Measurements from ENCODE around the gene DAB1. TPM values are rescaled to one million over a fixed set of nuclear protein-coding genes. Genes with fewer than 3 reads are reported as not detected.

The DAB1 gene
- total and polyA plus RNA-seq, 7 donors, result under 0.01 to 1.1 (median 0.75) TPM; not detected in 1

- H3K9me3 ChIP-seq, result no peaks in the 10 kb centered on the region
- H3K4me3 ChIP-seq, result no peak overlapping the region
- TF ChIP-seq POLR2AphosphoS5 (IDR thresholded peaks at IDR 0.05) (no peak), CTCF (IDR thresholded peaks at IDR 0.05) (no peak), EP300 (IDR thresholded peaks at IDR 0.05) (no peak), POLR2A (IDR thresholded peaks at IDR 0.05) (no peak)
- no peak overlapping the region for H3K27ac ChIP-seq
- H3K27me3 ChIP-seq, result no peaks in the 10 kb centered on the region
- no peaks in the 10 kb centered on the region for H3K4me1 ChIP-seq
- intact Hi-C loops (cut with DNase I), result no loop called here
- no peaks in the 10 kb centered on the region for H3K36me3 ChIP-seq
- WGBS, 2 donors, result 74 to 84% methylated on average over 2 of the region's 2 CpGs
- no peak for DNase-seq
Measured at GRCh38 chr1:56985857-56986256, 438.0 kb downstream of the DAB1 start.

DNA sequence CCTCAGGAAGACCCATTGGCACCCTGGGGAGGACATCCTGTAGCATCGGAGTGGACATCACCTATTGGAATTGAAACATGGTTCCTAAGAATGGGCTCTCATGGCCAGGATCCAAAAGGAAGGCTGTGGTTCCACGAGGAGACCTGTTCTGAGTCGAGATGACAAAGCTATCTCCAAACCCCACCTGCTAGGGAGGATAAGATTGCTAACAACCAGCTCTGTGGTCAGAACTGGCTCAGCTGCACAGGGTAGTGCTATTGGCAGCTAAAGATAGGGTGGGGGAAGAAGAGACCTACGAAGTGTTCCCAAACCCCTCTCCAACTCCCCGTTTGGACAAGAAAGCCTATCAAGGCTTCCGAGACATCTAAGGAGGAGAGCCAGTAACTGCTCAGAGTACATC, 440.4 kb downstream of the DAB1 start:
- no peaks in the 10 kb centered on the region for H3K36me3 ChIP-seq
- no peaks in the 10 kb centered on the region for H3K27me3 ChIP-seq
- H3K9me3 ChIP-seq, result no peaks in the 10 kb centered on the region
- no peak overlapping the region for H3K4me3 ChIP-seq
- no peaks in the 10 kb centered on the region for H3K4me1 ChIP-seq
- DNase-seq, result no peak
- WGBS, 2 donors, result 66 to 67% methylated on average over 6 of the region's 6 CpGs
- intact Hi-C loops (cut with DNase I), result no loop called here
- no peak overlapping the region for H3K27ac ChIP-seq
- no peak for TF ChIP-seq EP300 (IDR thresholded peaks at IDR 0.05)

DNA sequence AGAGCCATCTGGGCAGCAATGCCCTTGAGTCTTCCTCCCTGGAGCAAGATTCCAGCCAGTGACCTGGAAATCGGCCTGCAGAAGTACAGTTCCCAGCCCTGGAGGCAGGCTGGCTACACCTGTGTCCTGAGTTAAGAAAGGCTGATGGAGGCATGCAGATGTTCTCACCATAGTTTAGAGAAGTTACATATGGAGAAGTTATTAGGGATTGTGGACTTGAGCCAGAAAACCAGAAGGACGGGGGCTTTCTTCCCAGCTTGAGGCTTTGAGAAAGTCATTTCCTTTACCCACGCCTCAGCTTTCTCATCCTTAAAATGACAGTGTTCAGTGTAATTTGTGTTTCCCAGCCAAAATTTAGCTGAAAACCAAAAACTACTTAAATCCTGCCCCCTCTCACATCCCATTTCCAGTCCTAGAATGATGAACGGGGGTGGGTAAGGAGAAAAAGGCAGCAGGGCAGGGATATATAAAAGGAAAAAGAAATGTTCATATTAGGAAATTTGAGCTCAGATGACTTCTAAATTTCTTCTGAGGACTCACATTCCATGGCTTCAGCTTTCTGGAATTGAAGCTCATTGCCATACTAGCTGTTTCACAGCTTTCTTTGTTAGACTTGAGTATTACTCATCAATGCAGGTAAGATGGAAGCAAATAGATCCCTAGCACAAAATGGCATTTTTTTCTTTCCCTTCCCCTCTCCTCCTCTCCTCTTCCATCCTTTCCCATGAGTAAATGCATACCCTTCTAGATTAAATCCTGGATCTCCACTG, 443.7 kb downstream of the DAB1 start:
- no peak for DNase-seq
- H3K9me3 ChIP-seq, result no peaks in the 10 kb centered on the region
- TF ChIP-seq POLR2A (IDR thresholded peaks at IDR 0.05) (no peak), CTCF (IDR thresholded peaks at IDR 0.05) (no peak), POLR2AphosphoS5 (IDR thresholded peaks at IDR 0.05) (no peak), EP300 (IDR thresholded peaks at IDR 0.05) (no peak)
- no peaks in the 10 kb centered on the region for H3K36me3 ChIP-seq
- H3K4me1 ChIP-seq, result no peaks in the 10 kb centered on the region
- intact Hi-C loops (cut with DNase I), result no loop called here
- 45 to 51% methylated on average over 4 of the region's 4 CpGs for WGBS, 2 donors
- no peaks in the 10 kb centered on the region for H3K27me3 ChIP-seq
- no peak overlapping the region for H3K4me3 ChIP-seq
- H3K27ac ChIP-seq, result no peak overlapping the region

- H3K27me3 ChIP-seq, result no peaks in the 10 kb centered on the region
- H3K4me3 ChIP-seq, result no peak overlapping the region
- DNase-seq, result no peak
- no peak overlapping the region for H3K27ac ChIP-seq
- no peaks in the 10 kb centered on the region for H3K36me3 ChIP-seq
- WGBS, 2 donors, result 74 to 87% methylated on average over 5 of the region's 5 CpGs
- H3K9me3 ChIP-seq, result no peaks in the 10 kb centered on the region
- TF ChIP-seq POLR2A (IDR thresholded peaks at IDR 0.05) (no peak), EP300 (IDR thresholded peaks at IDR 0.05) (no peak), POLR2AphosphoS5 (IDR thresholded peaks at IDR 0.05) (no peak), CTCF (IDR thresholded peaks at IDR 0.05) (no peak)
- intact Hi-C loops (cut with DNase I), result no loop called here
- no peaks in the 10 kb centered on the region for H3K4me1 ChIP-seq
Measured at GRCh38 chr1:56978819-56979218, 445.0 kb downstream of the DAB1 start.

DNA sequence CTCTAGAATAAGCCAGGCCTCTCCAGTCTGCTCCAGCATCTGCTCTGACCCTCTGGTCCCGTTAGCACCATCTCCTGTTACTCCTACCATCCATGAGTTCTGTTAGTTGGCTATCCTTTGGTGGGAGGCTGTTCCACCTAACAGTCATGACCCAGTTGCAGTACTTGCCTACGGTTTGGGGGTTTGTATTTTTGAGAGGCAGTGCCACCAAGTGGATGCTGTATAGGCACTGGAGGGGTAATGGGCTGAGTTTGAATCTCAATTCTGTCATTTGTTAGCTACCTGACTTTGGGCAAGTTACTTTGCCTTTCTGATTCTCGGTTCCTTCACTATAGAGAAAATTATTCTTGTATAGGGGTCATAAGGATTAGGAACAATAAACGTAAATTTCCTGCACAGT, 445.9 kb downstream of the DAB1 start:
- TF ChIP-seq CTCF (IDR thresholded peaks at IDR 0.05), result no peak
- no peak for TF ChIP-seq POLR2A (IDR thresholded peaks at IDR 0.05)
- no peak for TF ChIP-seq POLR2AphosphoS5 (IDR thresholded peaks at IDR 0.05)
- no peak for TF ChIP-seq EP300 (IDR thresholded peaks at IDR 0.05)
- H3K9me3 ChIP-seq, result no peaks in the 10 kb centered on the region
- no peaks in the 10 kb centered on the region for H3K27me3 ChIP-seq
- no peak overlapping the region for H3K27ac ChIP-seq
- WGBS, 2 donors, result 55 to 75% methylated on average over 4 of the region's 4 CpGs
- no peaks in the 10 kb centered on the region for H3K4me1 ChIP-seq
- no peak for DNase-seq
- H3K36me3 ChIP-seq, result no peaks in the 10 kb centered on the region
- no peak overlapping the region for H3K4me3 ChIP-seq
- intact Hi-C loops (cut with DNase I), result no loop called here

Data from sigmoid colon (tissue), 7 donors.